K562 (cell line): ENCODE results near the gene TMEM132E. TPM values are rescaled to one million over a fixed set of nuclear protein-coding genes. Genes with fewer than 3 reads are reported as not detected.

ENCODE experiments used
- ATAC-seq: fragments of 200-7000 bp; cut with Tn5 transposase; 3 replicates; pipeline ENCODE4 v1.9.1; 2020; ENCODE audit warnings: moderate library complexity
- BruUV-seq: library from RNA; stranded (reverse); fragments of 400-500 nt; replicated peaks from 2 replicates; lab custom pipeline; 2021; lab: Mats Ljungman, UMichigan
- CTCF ChIA-PET: fragments of 300-600 bp; formaldehyde crosslinking; extraction: SDS; loops from one replicate; lab custom pipeline; 2021; ENCODE audit warnings: low intra/inter-chr PET ratio; lab: Yijun Ruan, JAX
- POLR2A ChIA-PET: fragments of 300-600, 350-650 bp; sonication (Branson Sonifier 250); formaldehyde crosslinking; extraction: SDS; loops from one replicate; lab custom pipeline; 2021; ENCODE audit warnings: antibody characterized with exemption, inconsistent platforms; lab: Yijun Ruan, JAX
- DNase-seq, 4 experiments: peaks; one replicate each; pipeline versions ENCODE4 v3.0.0 to v3.0.0-alpha.2; 2011 to 2018; ENCODE audit warnings: low spot score in 3 of 4, mixed read lengths in 3 of 4; ENCODE audit errors: extremely low read depth in 1 of 4
- FAIRE-seq: peaks from 2 replicates; lab custom pipeline; 2011; peaks lifted over from hg19 to GRCh38; lab: Jason Lieb, UNC
- H2AFZ ChIP-seq: 2 replicates; pipeline ENCODE4 v1.6.0; 2011; ENCODE audit warnings: low read depth, low read length, control low read depth, inconsistent platforms
- H3K27ac ChIP-seq: fragments of 200-600 bp; 3 replicates; pipeline ENCODE4 v1.8.0; 2011; ENCODE audit warnings: low read depth, mild to moderate bottlenecking, control low read depth, inconsistent platforms, low read length, moderate library complexity, mixed read lengths; ENCODE audit errors: extremely low read depth
- H3K27me3 ChIP-seq, 2 experiments: fragments of 300-600 bp in 1 of 2; 2 replicates in 1 of 2; 3 replicates in 1 of 2; pipeline versions ENCODE4 v1.6.0 to v1.8.0; 2011; ENCODE audit warnings: inconsistent platforms in 2 of 2, low read length in 2 of 2, mild to moderate bottlenecking in 1 of 2, mixed read lengths in 1 of 2, moderate library complexity in 1 of 2; ENCODE audit not compliant: control insufficient read depth in 2 of 2, insufficient read depth in 2 of 2
- H3K36me3 ChIP-seq: fragments of 300-600 bp; 3 replicates; pipeline ENCODE4 v1.8.0; 2011; ENCODE audit warnings: mild to moderate bottlenecking, low read length, inconsistent platforms; ENCODE audit not compliant: control insufficient read depth, insufficient read depth
- H3K4me1 ChIP-seq, 2 experiments: fragments of 200-600 bp in 1 of 2; replicated peaks in 1 of 2; 2 replicates in 1 of 2; 3 replicates in 1 of 2; pipeline versions ENCODE4 v1.5.1 to v1.8.0; 2011; ENCODE audit warnings: inconsistent platforms in 2 of 2, low read length in 2 of 2, mild to moderate bottlenecking in 1 of 2, mixed read lengths in 1 of 2, moderate library complexity in 1 of 2; ENCODE audit not compliant: control insufficient read depth in 2 of 2, insufficient read depth in 2 of 2
- H3K4me2 ChIP-seq: 2 replicates; pipeline ENCODE4 v1.6.1; 2011; ENCODE audit warnings: low read length, control low read depth, inconsistent platforms, mixed read lengths; ENCODE audit not compliant: insufficient read depth
- H3K4me3 ChIP-seq: fragments of 200-600 bp; sonication (generic), shearing (Covaris generic); 2 replicates; pipeline ENCODE4 v1.5.1; 2016; ENCODE audit warnings: control low read depth, inconsistent platforms
- H3K79me2 ChIP-seq: fragments of 200-600 bp; 3 replicates; pipeline ENCODE4 v1.8.0; 2011; ENCODE audit warnings: low read length, inconsistent platforms; ENCODE audit not compliant: control insufficient read depth, insufficient read depth
- H3K9ac ChIP-seq, 2 experiments: 2 replicates each; pipeline versions ENCODE4 v1.6.0 to v1.6.1; 2011; ENCODE audit warnings: low read depth in 2 of 2, low read length in 2 of 2, control low read depth in 1 of 2, inconsistent platforms in 1 of 2, mild to moderate bottlenecking in 1 of 2, mixed read lengths in 1 of 2; ENCODE audit not compliant: insufficient read depth in 1 of 2
- H3K9me1 ChIP-seq: one replicate; pipeline ENCODE4 v1.6.0; 2011; ENCODE audit warnings: inconsistent platforms, mild to moderate bottlenecking, low read length, moderate library complexity; ENCODE audit not compliant: control insufficient read depth, insufficient read depth
- H3K9me3 ChIP-seq: replicated peaks from 2 replicates; pipeline ENCODE4 v1.5.1; 2011; ENCODE audit warnings: low read depth, low read length, inconsistent platforms; ENCODE audit not compliant: control insufficient read depth, insufficient read depth
- H4K20me1 ChIP-seq: replicated peaks from 2 replicates; pipeline ENCODE4 v1.6.1; 2011; ENCODE audit warnings: low read length, inconsistent platforms, mixed read lengths; ENCODE audit not compliant: control insufficient read depth, insufficient read depth
- ETV1 ChIP-seq: fragments of 450-650 bp; conservative IDR thresholded peaks from 2 replicates; pipeline ENCODE4 v1.6.1; 2016; ENCODE audit warnings: missing genetic modification characterization, control low read depth, low read depth, missing compliant biosample characterization
- FOSL1 ChIP-seq: fragments of 200-800 bp; sonication (Bioruptor generic); conservative IDR thresholded peaks from 2 replicates; pipeline ENCODE4 v1.6.1; 2016; ENCODE audit warnings: missing genetic modification characterization, missing compliant biosample characterization
- HDAC1 ChIP-seq, 2 experiments: fragments of 450-650 bp; IDR thresholded peaks; 2 replicates each; pipeline ENCODE4 v1.6.1; 2016 to 2017; ENCODE audit warnings: inconsistent platforms in 1 of 2, mild to moderate bottlenecking in 1 of 2, moderate library complexity in 1 of 2
- MEF2A ChIP-seq: IDR thresholded peaks from 2 replicates; pipeline ENCODE4 v1.6.1; 2011; ENCODE audit warnings: low read depth, mild to moderate bottlenecking, low read length, moderate library complexity; ENCODE audit not compliant: control insufficient read depth
- NFATC3 ChIP-seq: fragments of 450-650 bp; IDR thresholded peaks from 2 replicates; pipeline ENCODE4 v1.6.1; 2017; ENCODE audit warnings: mild to moderate bottlenecking
- ZKSCAN3 ChIP-seq: fragments of 250-450 bp; sonication (Bioruptor Pico); IDR thresholded peaks from 2 replicates; pipeline ENCODE4 v1.4.0; 2020
- ZNF140 ChIP-seq: fragments of 250-450 bp; sonication (Bioruptor Pico); IDR thresholded peaks from 2 replicates; pipeline ENCODE4 v1.8.0; 2021; ENCODE audit warnings: moderate library complexity, mild to moderate bottlenecking, inconsistent platforms
- ZNF175 ChIP-seq: fragments of 200-800 bp; sonication (Bioruptor generic); IDR thresholded peaks from 2 replicates; pipeline ENCODE4 v1.6.1; 2016; ENCODE audit warnings: low read depth, mild to moderate bottlenecking, missing genetic modification characterization, missing compliant biosample characterization
- ZZZ3 ChIP-seq: fragments of 450-650 bp; IDR thresholded peaks from 2 replicates; pipeline ENCODE4 v1.6.1; 2016; ENCODE audit warnings: antibody characterized with exemption, mild to moderate bottlenecking, moderate library complexity
- WGBS: fragments of 100-300 bp; shearing (Covaris generic); methylation state at CpG from one replicate; pipeline ENCODE4 v1.1.6; 2016; ENCODE audit warnings: low coverage, mixed read lengths; ENCODE audit not compliant: insufficient coverage; ENCODE audit errors: missing lambda C conversion rate; 5-methylcytosine and 5-hydroxymethylcytosine counted together
- in situ Hi-C: fragments of 300-500 bp; cut with MboI; formaldehyde crosslinking; loops from 4 replicates; pipeline ENCODE4 v1.15.0; 2018; ENCODE audit warnings: inconsistent platforms, mixed read lengths
- intact Hi-C: fragments of 100-400 bp; cut with micrococcal nuclease; formaldehyde crosslinking; loops from 2 replicates; pipeline ENCODE4 v1.14.2; 2022
- polyA plus RNA-seq, 8 experiments: library from polyadenylated mRNA; depleted of rRNA in 4 of 8; stranded (reverse) in 5 of 8; unstranded in 3 of 8; fragments of >200 nt; fragmentation: Nextera tagmentation in 2 of 8; fragmentation: Illumina TruSeq in 1 of 8; extraction: Ambion mirVana in 2 of 8; extraction: Trizol in 1 of 8; gene quantifications; 2 replicates each; pipeline versions ENCODE4 v1.2.1 to v1.2.3, GENCODE V29; 2011 to 2014; ENCODE audit warnings: inconsistent platforms in 1 of 8, missing spikeins in 1 of 8
- total RNA-seq, 7 experiments: library from RNA; depleted of rRNA in 6 of 7; stranded (reverse); fragments of >200 nt in 6 of 7; fragmentation: Illumina TruSeq in 2 of 7; extraction: Trizol in 2 of 7; gene quantifications; 2 replicates each; pipeline versions ENCODE4 v1.2.1 to v1.2.3, GENCODE V29; 2011 to 2021; ENCODE audit warnings: low replicate concordance in 1 of 7
- TF ChIP-seq, protein P1 (sequence below), 3 experiments: fragments of 200-800 bp in 1 of 3; sonication (Bioruptor generic) in 1 of 3; sonication (generic) in 1 of 3; formaldehyde crosslinking in 1 of 3; IDR thresholded peaks; 2 replicates each; pipeline versions ENCODE4 v1.6.1 to v1.8.0; 2016 to 2022; ENCODE audit warnings: mild to moderate bottlenecking in 2 of 3, missing compliant biosample characterization in 2 of 3, missing genetic modification characterization in 2 of 3, missing genetic modification reagents in 1 of 3
- TF ChIP-seq, protein P2 (sequence below): IDR thresholded peaks from 2 replicates; pipeline ENCODE4 v1.6.1; 2011; ENCODE audit not compliant: insufficient read length; ENCODE audit errors: extremely low read depth
- TF ChIP-seq, protein P3 (sequence below): fragments of 450-650 bp; formaldehyde crosslinking; IDR thresholded peaks from 2 replicates; pipeline ENCODE4 v1.4.0; 2020; ENCODE audit warnings: mild to moderate bottlenecking, moderate library complexity
- TF ChIP-seq, protein P4 (sequence below): fragments of 450-650 bp; IDR thresholded peaks from 2 replicates; pipeline ENCODE4 v1.6.1; 2016; ENCODE audit warnings: antibody characterized with exemption

TMEM132E gene
- total and polyA plus RNA-seq, 9 of the 15 experiments (the other 6 are each of a cell fraction or from before 2014, with no cell fraction given) = not detected

DNA sequence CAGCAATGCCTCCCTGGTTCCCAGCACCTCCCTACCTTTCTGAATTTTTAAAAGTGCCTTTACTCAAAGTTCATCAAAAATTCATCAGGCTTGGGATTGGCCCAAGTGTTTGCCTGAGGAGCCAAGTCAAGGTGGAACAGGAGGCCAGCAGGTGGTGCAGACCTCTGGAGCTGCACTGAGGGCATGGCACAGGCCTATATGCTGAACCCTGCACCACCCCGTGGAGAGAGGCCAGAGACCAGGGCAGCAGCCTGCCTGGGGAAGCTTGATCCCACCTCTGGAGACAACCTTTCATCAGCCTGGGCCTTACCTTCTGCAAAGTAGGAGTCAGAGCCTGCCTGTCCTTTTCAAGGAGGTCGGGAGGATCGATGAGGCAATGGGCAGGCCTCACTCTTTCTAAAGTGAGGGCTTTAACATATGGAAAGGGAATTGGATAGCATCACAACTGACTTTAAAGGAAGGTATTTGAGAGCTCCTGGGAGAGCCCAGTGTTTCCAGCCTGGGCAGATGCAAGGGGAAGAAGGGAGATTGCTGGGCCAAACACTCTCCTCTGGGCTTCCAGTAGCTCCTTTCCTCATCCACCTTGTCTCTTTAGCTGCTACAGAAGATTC lies 31.8 kb upstream of the TMEM132E start:
- intact Hi-C loops = no loop called here
- CTCF ChIA-PET = no interaction called here
- FAIRE-seq (no peak), DNase-seq (no peak), ATAC-seq (no peak)
- Histone ChIP-seq H3K27me3 (peaks cover 0 to 9% of the 10 kb centered on the region in 2 experiments; a peak in 1 of 5 replicates), H3K79me2 (no peaks in the 10 kb centered on the region), H3K4me2 (no peak overlapping the region), H3K9ac (no peak overlapping the region), H3K27ac (no peak overlapping the region), H4K20me1 (no peaks in the 10 kb centered on the region), H3K36me3 (no peaks in the 10 kb centered on the region), H3K9me3 (no peaks in the 10 kb centered on the region), H3K4me3 (no peak overlapping the region), H3K9me1 (no peaks in the 10 kb centered on the region), H3K4me1 (no peaks in the 10 kb centered on the region), H2AFZ (no peak overlapping the region)
- in situ Hi-C loops = loop anchor here (10.0 kb wide), 1 partner anchor 337 kb away; no protein-coding TSS in a partner anchor
- WGBS = 0% methylated on average over 3 of the region's 3 CpGs
- POLR2A ChIA-PET = interaction anchor here (0.5 kb wide), 1 partner anchor 11 kb away, joined by 3 read pairs; no protein-coding TSS in a partner anchor
- no TSS peak for BruUV-seq
- TF ChIP-seq, protein P1, sequence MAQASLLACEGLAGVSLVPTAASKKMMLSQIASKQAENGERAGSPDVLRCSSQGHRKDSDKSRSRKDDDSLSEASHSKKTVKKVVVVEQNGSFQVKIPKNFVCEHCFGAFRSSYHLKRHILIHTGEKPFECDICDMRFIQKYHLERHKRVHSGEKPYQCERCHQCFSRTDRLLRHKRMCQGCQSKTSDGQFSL (CRISPR knock-in tag; IDR thresholded peaks at IDR 0.05) = no peak
- TF ChIP-seq, protein P1 (tag; IDR thresholded peaks at IDR 0.05) = no peak
- no peak for TF ChIP-seq MEF2A
- TF ChIP-seq ETV1 = no peak
- no peak for TF ChIP-seq ZNF140 (CRISPR knock-in tag)
- TF ChIP-seq, protein P2, sequence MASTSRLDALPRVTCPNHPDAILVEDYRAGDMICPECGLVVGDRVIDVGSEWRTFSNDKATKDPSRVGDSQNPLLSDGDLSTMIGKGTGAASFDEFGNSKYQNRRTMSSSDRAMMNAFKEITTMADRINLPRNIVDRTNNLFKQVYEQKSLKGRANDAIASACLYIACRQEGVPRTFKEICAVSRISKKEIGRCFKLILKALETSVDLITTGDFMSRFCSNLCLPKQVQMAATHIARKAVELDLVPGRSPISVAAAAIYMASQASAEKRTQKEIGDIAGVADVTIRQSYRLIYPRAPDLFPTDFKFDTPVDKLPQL = no peak
- TF ChIP-seq NFATC3 = no peak
- TF ChIP-seq ZKSCAN3 (CRISPR knock-in tag) = no peak
- TF ChIP-seq, protein P3, sequence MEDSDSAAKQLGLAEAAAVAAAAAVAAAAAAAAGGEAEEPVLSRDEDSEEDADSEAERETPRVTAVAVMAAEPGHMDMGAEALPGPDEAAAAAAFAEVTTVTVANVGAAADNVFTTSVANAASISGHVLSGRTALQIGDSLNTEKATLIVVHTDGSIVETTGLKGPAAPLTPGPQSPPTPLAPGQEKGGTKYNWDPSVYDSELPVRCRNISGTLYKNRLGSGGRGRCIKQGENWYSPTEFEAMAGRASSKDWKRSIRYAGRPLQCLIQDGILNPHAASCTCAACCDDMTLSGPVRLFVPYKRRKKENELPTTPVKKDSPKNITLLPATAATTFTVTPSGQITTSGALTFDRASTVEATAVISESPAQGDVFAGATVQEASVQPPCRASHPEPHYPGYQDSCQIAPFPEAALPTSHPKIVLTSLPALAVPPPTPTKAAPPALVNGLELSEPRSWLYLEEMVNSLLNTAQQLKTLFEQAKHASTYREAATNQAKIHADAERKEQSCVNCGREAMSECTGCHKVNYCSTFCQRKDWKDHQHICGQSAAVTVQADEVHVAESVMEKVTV = no peak
- TF ChIP-seq HDAC1 (IDR thresholded peaks at IDR 0.05) = no peak
- TF ChIP-seq, protein P4, sequence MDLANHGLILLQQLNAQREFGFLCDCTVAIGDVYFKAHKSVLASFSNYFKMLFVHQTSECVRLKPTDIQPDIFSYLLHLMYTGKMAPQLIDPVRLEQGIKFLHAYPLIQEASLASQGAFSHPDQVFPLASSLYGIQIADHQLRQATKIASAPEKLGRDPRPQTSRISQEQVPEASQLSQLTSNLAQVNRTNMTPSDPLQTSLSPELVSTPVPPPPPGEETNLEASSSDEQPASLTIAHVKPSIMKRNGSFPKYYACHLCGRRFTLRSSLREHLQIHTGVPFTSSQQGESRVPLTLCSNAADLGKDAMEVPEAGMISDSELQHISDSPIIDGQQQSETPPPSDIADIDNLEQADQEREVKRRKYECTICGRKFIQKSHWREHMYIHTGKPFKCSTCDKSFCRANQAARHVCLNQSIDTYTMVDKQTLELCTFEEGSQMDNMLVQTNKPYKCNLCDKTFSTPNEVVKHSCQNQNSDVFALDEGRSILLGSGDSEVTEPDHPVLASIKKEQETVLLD = no peak
- no peak for TF ChIP-seq FOSL1
- TF ChIP-seq ZZZ3 = no peak
- no peak for TF ChIP-seq ZNF175 (CRISPR knock-in tag)
